ENCODE data around the gene CELSR1.
A peak's percentile ranks its signal among the peaks of the same experiment; 100 is the strongest.

The CELSR1 gene

GRCh38 chr22:46430961-46431838 is 106.2 kb downstream of the CELSR1 start:
- DNase-seq (ENCODE audit: insufficient read length, low spot score) (no peak), FAIRE-seq (no peak)

DNA sequence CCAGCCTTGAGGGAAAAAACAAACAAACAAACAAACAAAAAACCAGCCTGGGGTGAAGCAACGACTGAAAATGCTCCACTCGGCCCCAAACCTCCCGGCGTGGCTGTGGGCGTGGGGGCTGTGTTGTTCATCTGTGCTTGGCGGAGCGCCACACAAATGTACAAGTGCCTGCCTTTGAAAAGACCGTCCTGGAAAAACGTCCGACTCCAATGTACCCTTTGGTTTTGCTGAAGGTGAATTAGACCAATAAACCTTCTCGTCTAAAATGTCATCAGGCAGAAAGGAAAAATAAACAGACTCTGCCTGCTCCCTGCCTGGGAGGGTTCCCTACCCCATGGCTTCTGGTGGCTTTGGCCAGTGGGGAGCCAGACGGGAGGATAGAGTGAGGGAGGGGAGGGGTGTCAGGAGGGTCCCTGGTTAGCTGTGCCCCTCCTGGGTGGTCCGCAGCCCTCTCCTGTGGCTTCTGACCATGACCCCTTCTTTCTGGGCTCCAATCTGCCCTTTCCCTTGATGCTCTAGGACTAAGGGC is 108.0 kb downstream of the CELSR1 start:
- no peak for FAIRE-seq
- DNase-seq (ENCODE audit: insufficient read length, low spot score), result no peak

DNA sequence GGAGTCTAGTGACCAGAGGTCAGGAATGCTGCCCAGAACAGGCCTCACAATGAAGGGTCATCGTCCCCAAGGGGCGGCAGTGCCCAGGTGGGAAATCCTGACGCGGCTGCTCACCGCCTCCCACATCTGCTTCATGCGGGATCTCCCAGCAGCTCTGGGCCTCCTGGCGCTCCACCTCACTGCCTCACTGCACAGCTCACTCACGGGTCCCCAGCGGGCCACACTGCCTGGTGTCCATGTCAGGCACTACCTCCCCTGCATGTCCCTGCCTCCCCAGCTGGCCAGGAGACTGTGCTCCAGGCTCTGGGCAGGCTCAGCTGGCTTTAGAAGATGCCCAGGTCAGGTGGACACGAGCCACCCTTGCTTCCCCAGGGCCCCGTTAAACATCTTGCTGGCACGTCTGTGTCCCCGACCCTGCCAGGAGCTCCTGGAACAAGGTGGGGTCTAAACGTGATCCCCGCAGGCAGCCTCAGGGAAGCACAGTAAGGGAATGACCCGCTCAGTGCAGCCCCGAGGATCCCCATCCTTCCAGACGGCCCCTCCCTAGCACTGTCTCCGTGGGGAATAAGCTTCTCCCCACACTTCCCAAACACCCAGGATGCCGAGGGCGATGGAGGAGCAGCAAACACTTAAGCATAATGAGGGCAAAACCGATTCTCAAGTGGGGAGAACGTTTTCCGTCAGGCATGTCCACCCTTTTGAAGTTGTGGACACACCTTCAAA is 108.7 kb downstream of the CELSR1 start:
- DNase-seq (ENCODE audit: insufficient read length, low spot score), result no peak
- no peak for FAIRE-seq

- DNase-seq (ENCODE audit: insufficient read length, low spot score) (no peak), FAIRE-seq (no peak)
Observed at GRCh38 chr22:46428171-46428570, 109.2 kb downstream of the CELSR1 start.

- peak; percentile 20 for FAIRE-seq
- DNase-seq (ENCODE audit: insufficient read length, low spot score), result no peak
Observed at GRCh38 chr22:46425016-46425415, 112.4 kb downstream of the CELSR1 start.

DNA sequence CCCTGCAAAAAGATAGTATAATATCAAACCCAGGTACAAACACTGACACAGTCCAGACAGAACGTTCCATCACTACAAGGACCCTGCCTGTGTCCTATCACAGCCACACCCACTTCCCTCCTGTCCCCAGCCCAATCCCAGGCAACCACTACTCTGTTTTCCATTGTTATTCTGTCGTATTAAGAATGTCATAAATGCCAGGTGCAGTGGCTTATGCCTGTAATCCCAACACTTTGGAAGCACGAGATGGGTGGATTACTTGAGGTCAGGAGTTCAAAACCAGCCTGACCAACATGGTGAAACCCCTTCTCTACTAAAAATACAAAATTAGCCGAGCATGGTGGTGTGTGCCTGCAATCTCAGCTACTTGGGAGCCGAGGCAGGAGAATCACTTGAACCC is 112.9 kb downstream of the CELSR1 start:
- DNase-seq (ENCODE audit: insufficient read length, low spot score) (no peak), FAIRE-seq (no peak)

DNA sequence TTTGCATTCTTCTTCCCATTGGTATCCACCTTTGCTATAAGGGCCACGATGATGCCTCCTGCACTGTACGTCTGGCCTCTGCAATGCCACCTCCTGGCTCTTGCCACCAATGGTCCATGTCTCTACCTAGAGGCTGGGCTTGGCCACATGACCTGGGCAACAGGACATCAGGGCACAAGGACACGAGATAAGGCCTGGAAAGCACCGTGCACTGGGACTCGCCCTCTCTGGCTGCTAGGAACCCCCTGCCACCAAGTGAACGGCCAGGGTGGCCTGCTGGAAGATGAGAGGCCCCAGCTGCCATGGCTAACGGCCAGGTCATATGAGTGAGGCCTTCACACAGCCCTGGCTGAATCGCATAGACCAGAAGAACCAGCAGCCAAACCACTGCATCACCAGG is 114.5 kb downstream of the CELSR1 start:
- no peak for DNase-seq (ENCODE audit: insufficient read length, low spot score)
- FAIRE-seq, result no peak

- no peak for DNase-seq (ENCODE audit: insufficient read length, low spot score)
- no peak for FAIRE-seq
Observed at GRCh38 chr22:46421267-46421666, 116.2 kb downstream of the CELSR1 start.

- DNase-seq (ENCODE audit: insufficient read length, low spot score) (no peak), FAIRE-seq (peak; percentile 81)
Observed at GRCh38 chr22:46419754-46420571, 117.5 kb downstream of the CELSR1 start.

- no peak for FAIRE-seq
- DNase-seq (ENCODE audit: insufficient read length, low spot score), result no peak
Observed at GRCh38 chr22:46418827-46419226, 118.6 kb downstream of the CELSR1 start.

- DNase-seq (ENCODE audit: insufficient read length, low spot score) (no peak), FAIRE-seq (no peak)
Observed at GRCh38 chr22:46417769-46418168, 119.7 kb downstream of the CELSR1 start.

GRCh38 chr22:46416891-46417580 is 120.4 kb downstream of the CELSR1 start:
- FAIRE-seq, result no peak
- DNase-seq (ENCODE audit: insufficient read length, low spot score), result no peak

GRCh38 chr22:46416520-46416871 is 120.9 kb downstream of the CELSR1 start:
- no peak for DNase-seq (ENCODE audit: insufficient read length, low spot score)
- no peak for FAIRE-seq

DNA sequence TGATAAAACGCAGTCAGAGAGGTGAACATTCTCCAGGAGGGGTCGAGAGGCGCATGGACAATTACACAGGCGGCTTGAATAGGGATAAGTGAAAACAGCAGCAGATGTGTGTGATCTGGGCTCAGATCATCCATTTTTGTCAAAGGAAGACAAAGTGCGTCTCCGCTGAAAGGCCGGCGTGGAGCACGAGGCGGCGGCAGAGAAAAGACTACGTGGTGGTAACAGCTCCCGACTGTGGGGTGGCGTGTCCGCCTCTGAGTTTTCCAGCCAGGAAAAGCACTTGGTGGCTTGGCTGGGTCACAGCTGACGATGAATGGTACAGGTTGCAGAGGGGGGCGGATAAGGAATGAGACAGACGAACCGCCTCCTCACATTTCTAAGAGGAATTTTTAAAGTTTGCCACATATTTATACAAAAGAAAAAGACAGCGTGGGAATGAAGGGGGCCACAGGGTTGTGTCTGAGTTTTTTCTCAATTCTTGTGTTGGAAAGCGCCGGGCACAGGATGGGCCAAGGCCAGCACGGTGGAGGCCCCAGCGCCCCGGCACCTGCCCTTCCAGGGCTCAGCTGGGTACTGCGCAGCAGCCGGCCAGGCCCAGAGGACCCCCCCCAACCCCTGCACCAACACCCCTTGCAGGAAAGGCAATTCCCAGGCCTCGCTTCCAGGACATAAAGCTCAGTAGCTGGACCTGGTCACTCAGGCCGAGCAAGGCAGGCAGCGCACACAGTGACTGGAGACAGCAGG is 121.5 kb downstream of the CELSR1 start:
- DNase-seq (ENCODE audit: insufficient read length, low spot score) (no peak), FAIRE-seq (no peak)

DNA sequence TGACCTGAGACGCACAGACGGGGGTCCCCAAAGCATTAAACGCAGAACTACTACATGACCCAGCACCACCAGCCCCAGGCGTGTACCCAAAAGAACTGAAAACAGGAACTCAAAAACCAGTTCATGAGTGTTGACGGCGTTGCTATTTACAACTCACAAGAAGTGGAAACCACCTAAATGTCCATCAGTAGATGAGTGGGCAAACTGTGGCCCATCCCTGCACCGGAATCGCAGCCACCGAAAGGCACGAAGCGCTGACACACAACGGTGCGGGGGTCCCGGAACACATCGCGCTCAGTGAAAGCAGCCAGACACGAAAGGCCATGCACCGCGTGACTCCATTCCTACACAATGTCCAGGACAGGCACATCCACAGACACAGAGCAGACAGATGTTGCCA is 122.7 kb downstream of the CELSR1 start:
- no peak for FAIRE-seq
- no peak for DNase-seq (ENCODE audit: insufficient read length, low spot score)

DNA sequence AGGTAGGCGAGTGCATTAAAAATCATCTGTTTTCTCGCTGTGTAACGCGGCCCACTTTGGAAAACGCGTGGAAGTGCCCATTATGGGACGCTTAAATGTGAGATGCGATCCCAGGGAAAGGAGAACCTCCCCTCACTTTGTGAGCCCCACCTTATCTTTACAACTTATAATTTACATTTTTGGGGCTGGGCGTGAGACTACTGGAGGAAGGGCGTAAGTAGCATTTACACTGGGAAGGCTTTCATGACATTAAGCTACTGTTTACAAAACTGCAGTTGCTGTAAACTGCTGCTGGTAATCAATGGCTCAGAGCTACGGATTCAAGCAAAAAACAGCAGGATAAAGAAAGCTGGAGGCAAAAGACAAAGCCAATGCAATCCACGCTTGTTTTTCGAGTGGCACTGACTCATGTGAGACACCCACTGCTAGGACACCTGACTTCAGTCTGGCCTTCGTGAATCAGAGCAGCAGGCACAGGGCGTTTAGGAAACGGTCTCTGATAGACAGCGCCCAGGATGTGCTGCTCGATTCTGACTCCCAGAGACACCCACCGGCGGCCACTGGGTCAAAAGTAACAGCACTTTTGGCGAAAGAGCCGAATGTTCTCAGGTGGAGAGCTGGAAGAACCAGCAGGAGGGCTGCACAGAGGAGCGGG is 123.6 kb downstream of the CELSR1 start:
- DNase-seq (ENCODE audit: insufficient read length, low spot score), result no peak
- no peak for FAIRE-seq

DNA sequence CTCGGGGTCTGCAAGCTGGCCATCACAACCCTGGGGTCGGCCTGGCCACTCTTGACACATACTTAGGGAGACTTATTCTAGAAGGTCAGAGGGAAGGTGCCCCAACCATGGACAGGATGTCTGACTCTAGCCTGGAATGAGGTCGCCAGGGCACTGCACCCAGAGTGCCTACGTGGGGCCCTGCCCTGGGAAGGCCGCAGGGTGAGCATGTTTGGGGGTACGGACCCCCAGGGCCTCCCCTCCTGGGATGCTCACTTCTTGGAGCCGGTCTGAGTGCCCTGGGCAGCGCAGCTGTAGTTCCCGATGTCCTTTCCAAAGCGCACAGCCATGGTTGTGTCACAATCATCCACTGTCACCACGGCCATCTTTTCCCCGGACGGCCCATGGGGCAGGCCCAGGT is 126.1 kb downstream of the CELSR1 start:
- FAIRE-seq, result no peak

GRCh38 chr22:46410291-46410808 is 127.1 kb downstream of the CELSR1 start:
- DNase-seq (ENCODE audit: insufficient read length, low spot score) (no peak), FAIRE-seq (no peak)

More for the DNA sequence above, 126.1 kb downstream of the CELSR1 start:
- DNase-seq (ENCODE audit: insufficient read length, low spot score), result no peak

DNA sequence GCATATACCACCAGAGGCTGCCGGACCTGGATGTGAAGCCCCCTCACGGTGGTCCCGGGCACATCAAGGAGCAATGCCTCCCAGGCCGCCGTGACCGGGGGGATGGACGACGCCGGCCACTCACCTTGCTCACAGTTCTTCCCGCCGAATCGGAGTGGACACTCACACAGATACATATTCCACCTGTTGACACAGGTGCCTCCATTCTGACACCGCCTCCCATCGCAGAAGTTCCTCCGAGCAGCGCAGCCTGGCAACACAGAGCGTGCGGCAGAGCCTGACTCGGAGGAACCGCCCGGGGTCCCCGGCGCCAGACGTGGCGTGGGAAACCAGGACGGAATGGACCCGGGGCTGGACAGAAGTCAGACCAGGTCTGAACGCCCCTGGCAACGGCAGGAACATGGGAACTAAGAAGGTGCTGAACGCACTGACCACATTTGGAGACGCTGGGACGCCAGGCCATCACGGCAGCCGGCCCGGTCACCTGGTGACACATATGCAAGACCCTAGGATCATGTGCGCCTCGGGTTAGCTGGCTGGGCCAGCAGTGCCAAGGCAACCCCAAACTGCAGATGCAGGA is 127.7 kb downstream of the CELSR1 start:
- DNase-seq (ENCODE audit: insufficient read length, low spot score) (no peak), FAIRE-seq (no peak)
